SU-DHL-6 (cell line): ENCODE data around the gene PIP5K1B.

Experiments used
- H2AFZ ChIP-seq: fragments of 200-600 bp; sonication (generic); 2 replicates; pipeline ENCODE4 v1.6.1; 2014; ENCODE audit warnings: low read depth, mild to moderate bottlenecking, moderate library complexity, mixed read lengths, antibody characterized with exemption, low read length; ENCODE audit not compliant: severe bottlenecking
- H3F3A ChIP-seq: fragments of 200-600 bp; shearing (Covaris generic); 2 replicates; pipeline ENCODE4 v1.6.0; 2016; ENCODE audit warnings: antibody characterized with exemption, mild to moderate bottlenecking; ENCODE audit not compliant: insufficient read depth
- H3K27ac ChIP-seq: fragments of 200-600 bp; sonication (generic); 2 replicates; pipeline ENCODE4 v1.5.1; 2016; ENCODE audit warnings: low read depth, mild to moderate bottlenecking, low read length, moderate library complexity, mixed read lengths
- H3K27me3 ChIP-seq: fragments of 200-600 bp; sonication (generic), shearing (Covaris generic); 2 replicates; pipeline ENCODE4 v1.6.0; 2014; ENCODE audit warnings: mild to moderate bottlenecking, low read length
- H3K36me3 ChIP-seq: fragments of 200-600 bp; sonication (generic); 2 replicates; pipeline ENCODE4 v1.6.1; 2014; ENCODE audit warnings: mild to moderate bottlenecking, low read length, mixed read lengths
- H3K4me2 ChIP-seq: fragments of 300-600, 200-600 bp; shearing (Covaris generic), sonication (generic); 2 replicates; pipeline ENCODE4 v1.6.0; 2014; ENCODE audit warnings: low read length, low read depth, mild to moderate bottlenecking; ENCODE audit not compliant: poor library complexity, severe bottlenecking
- H3K4me3 ChIP-seq: fragments of 200-600 bp; sonication (generic); 2 replicates; pipeline ENCODE4 v1.5.1; 2014; ENCODE audit warnings: antibody characterized with exemption, low read length, mild to moderate bottlenecking, mixed read lengths; ENCODE audit not compliant: insufficient read depth, poor library complexity, severe bottlenecking
- H3K79me2 ChIP-seq: fragments of 200-600 bp; sonication (generic); 2 replicates; pipeline ENCODE4 v1.6.1; 2014; ENCODE audit warnings: mild to moderate bottlenecking, low read length, moderate library complexity; ENCODE audit not compliant: insufficient read depth
- H3K9ac ChIP-seq: fragments of 200-600 bp; sonication (generic); 2 replicates; pipeline ENCODE4 v1.7.0; 2014; ENCODE audit warnings: mild to moderate bottlenecking, low read length
- H3K9me2 ChIP-seq: fragments of 200-600 bp; sonication (generic); replicated peaks from 2 replicates; pipeline ENCODE4 v1.6.1; 2014; ENCODE audit warnings: low read length; ENCODE audit not compliant: insufficient read depth
- H3K9me3 ChIP-seq: fragments of 200-600 bp; sonication (generic); 2 replicates; pipeline ENCODE4 v1.6.1; 2014; ENCODE audit warnings: low read length, mixed read lengths; ENCODE audit not compliant: insufficient read depth
- H4K20me1 ChIP-seq: fragments of 200-600 bp; sonication (generic); 2 replicates; pipeline ENCODE4 v1.6.1; 2014; ENCODE audit warnings: low read depth, mild to moderate bottlenecking, antibody characterized with exemption, low read length, moderate library complexity, mixed read lengths
- EZH2phosphoT487 ChIP-seq: fragments of 200-600 bp; sonication (generic), shearing (Covaris generic); conservative IDR thresholded peaks from 2 replicates; pipeline ENCODE4 v1.6.1; 2018; ENCODE audit warnings: mild to moderate bottlenecking, antibody characterized with exemption, low read length, moderate library complexity, mixed read lengths
- TF ChIP-seq, protein P1 (sequence below): fragments of 200-600 bp; sonication (generic); IDR thresholded peaks from one replicate; pipeline ENCODE4 v1.5.1; 2017; ENCODE audit warnings: antibody characterized with exemption, mild to moderate bottlenecking, low read length, moderate library complexity; ENCODE audit not compliant: insufficient read depth, poor library complexity, severe bottlenecking

The PIP5K1B gene

DNA sequence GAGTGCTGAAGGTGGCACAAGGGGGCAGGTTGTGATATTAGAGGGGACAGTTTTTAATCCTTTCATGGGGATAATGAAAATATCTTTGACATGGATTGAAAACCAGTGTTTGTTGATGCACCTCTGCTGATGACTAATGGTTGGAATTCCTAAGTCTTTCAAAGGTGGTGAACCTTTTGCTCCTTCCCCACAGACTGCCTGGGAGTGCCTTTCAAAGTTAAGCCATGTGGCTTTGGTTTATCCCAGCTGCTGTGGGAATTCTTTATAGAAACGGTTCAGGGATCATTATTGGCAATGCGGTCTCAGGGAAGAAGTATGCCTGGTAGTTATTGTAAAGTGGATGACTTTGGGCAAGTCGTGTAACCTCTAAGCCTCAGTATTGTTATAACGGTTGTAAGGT lies 45.7 kb downstream of the PIP5K1B start:
- no peak overlapping the region for H3K9ac ChIP-seq
- H3K79me2 ChIP-seq = no peaks in the 10 kb centered on the region
- no peaks in the 10 kb centered on the region for H3K27me3 ChIP-seq
- H3K4me3 ChIP-seq = no peak overlapping the region
- H2AFZ ChIP-seq = no peak overlapping the region
- no peaks in the 10 kb centered on the region for H3K9me2 ChIP-seq
- no peaks in the 10 kb centered on the region for H3F3A ChIP-seq
- no peaks in the 10 kb centered on the region for H3K9me3 ChIP-seq
- no peak for TF ChIP-seq EZH2phosphoT487
- TF ChIP-seq, protein P1, sequence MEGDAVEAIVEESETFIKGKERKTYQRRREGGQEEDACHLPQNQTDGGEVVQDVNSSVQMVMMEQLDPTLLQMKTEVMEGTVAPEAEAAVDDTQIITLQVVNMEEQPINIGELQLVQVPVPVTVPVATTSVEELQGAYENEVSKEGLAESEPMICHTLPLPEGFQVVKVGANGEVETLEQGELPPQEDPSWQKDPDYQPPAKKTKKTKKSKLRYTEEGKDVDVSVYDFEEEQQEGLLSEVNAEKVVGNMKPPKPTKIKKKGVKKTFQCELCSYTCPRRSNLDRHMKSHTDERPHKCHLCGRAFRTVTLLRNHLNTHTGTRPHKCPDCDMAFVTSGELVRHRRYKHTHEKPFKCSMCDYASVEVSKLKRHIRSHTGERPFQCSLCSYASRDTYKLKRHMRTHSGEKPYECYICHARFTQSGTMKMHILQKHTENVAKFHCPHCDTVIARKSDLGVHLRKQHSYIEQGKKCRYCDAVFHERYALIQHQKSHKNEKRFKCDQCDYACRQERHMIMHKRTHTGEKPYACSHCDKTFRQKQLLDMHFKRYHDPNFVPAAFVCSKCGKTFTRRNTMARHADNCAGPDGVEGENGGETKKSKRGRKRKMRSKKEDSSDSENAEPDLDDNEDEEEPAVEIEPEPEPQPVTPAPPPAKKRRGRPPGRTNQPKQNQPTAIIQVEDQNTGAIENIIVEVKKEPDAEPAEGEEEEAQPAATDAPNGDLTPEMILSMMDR = no peak
- no peaks in the 10 kb centered on the region for H3K36me3 ChIP-seq
- H4K20me1 ChIP-seq = no peaks in the 10 kb centered on the region
- H3K27ac ChIP-seq = no peak overlapping the region
- no peak overlapping the region for H3K4me2 ChIP-seq

DNA sequence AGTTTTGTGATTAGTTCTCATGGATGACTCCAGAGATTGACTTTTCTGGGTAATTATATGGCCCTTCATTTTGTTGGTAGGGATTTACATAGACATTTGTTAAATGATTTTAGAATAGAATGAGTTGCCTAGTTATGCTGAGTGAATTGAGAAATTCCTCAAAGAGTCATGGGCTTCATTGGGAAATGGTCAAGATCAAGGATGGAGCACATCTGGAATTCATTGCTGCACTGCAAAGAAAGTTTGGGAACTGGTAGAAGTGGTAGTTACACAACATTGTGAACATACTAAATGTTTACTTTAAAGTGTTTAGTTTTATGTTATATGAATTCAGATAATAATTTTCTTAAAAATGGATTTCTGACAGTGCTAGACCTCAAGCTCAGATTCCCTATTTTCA lies 46.5 kb downstream of the PIP5K1B start:
- Histone ChIP-seq H3K4me2 (no peak overlapping the region), H3K79me2 (no peaks in the 10 kb centered on the region), H4K20me1 (no peaks in the 10 kb centered on the region), H2AFZ (no peak overlapping the region), H3K9me2 (no peaks in the 10 kb centered on the region), H3K27me3 (no peaks in the 10 kb centered on the region), H3K27ac (no peak overlapping the region), H3K9ac (no peak overlapping the region), H3F3A (no peaks in the 10 kb centered on the region), H3K9me3 (no peaks in the 10 kb centered on the region), H3K36me3 (no peaks in the 10 kb centered on the region), H3K4me3 (no peak overlapping the region)
- no peak for TF ChIP-seq EZH2phosphoT487
- TF ChIP-seq, protein P1 = no peak

DNA sequence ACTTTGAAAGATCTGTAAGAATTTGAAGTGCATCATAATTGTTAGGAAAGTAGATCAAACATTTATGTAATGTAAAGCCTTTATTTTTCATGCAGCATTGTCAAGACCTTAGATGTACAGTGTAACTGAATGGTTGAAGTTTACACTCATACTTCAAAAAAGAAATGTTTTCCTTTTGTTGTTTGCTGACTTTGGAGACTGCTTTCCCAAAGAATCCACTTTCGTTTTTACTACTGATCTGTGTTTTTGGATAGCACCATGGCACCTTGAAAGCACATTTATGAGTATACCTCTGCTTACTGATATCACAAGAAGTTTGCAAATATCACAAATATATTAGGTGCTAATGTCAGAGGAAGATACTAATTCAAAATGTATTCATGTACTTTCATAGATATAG lies 50.0 kb downstream of the PIP5K1B start:
- Histone ChIP-seq H3K36me3 (no peaks in the 10 kb centered on the region), H2AFZ (no peak overlapping the region), H3F3A (no peaks in the 10 kb centered on the region), H3K4me2 (no peak overlapping the region), H4K20me1 (no peaks in the 10 kb centered on the region), H3K79me2 (no peaks in the 10 kb centered on the region), H3K27me3 (no peaks in the 10 kb centered on the region), H3K9me3 (no peaks in the 10 kb centered on the region), H3K27ac (no peak overlapping the region), H3K9me2 (no peaks in the 10 kb centered on the region), H3K4me3 (no peak overlapping the region), H3K9ac (no peak overlapping the region)
- no peak for TF ChIP-seq EZH2phosphoT487
- TF ChIP-seq, protein P1 = no peak
